T-helper 22 cell (primary cell): ENCODE measurements around the gene PYROXD2.

Experiments
- DNase-seq: peaks from one replicate; pipeline ENCODE4 v3.0.0-alpha.2; 2020; ENCODE audit warnings: low read depth

The PYROXD2 gene

DNA sequence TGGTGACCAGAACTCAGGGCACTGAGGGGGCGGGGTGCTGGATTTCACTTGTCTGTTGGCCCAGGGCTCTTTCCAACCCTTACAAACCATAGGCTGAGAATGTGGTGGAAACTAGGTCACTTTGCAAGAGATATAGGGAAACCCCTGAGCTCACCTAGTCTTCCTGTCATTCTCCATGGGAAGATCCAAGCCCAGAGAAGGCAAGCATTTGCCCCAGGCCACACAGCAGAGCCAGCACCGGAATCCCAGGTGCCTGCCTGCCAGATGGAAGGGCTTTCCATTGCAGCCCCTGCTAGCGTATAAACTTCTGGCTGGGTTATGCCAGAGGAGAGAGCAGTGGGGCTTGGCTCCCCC, 427 bp downstream of the PYROXD2 start:
- DNase-seq = no peak

DNA sequence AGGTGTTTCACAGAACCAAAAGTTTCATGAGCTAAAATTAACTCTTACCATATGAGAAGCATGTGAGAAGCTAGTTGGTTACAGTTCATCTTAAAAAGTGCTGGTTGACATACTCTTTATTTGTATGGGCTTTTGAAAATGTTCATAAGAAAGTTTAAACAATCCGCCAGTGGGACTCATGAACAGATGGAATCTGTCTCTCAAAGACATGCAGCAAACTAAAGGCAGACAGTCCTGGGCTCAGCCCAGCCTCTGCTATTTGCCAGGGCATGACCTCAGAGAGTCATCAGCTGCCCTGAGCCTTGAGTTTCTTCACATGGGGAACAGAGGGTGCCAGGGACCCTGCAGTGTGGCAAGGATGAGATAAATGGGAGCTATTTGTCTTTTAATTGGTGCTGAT, 3.2 kb downstream of the PYROXD2 start:
- DNase-seq = no peak

DNA sequence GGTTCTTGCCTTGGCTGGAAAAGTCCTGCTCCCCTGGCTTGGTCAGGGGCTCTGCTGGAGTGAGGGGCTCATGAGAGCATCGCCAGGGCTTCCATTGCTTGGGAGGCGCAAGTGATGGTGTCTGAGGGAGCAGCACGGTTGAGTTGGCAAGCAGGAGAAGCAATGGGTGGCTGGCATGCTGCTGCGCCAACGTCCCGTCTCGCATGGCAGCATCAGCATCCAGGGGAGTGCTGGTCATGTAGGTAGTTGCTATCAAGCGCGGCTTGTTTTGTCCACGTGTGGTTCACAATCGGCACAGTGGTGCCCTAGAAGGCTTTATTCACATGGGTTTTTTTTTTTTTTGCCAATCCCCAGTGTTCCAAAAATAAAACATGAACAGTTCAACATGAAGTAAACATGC, 3.8 kb downstream of the PYROXD2 start:
- DNase-seq = no peak

DNA sequence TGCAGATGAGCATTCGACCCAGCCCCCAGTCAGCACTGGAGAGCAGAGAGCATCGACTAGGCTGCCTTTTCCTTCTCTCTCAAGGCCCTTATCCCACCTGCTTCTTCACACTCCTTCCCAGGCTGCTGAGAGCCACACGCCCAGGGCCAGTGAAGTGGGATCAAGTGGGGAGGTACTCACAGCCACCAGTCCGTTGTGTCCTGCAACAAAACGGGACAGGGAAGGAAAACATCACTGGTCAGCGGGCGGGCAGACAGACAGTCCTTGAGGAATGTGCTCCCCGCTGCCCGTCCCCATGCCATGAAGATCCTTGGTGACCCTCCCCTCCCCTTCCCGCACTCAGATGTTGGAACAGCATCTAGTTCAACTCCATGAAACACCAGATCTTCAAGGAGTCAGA, 4.2 kb downstream of the PYROXD2 start:
- DNase-seq = no peak

DNA sequence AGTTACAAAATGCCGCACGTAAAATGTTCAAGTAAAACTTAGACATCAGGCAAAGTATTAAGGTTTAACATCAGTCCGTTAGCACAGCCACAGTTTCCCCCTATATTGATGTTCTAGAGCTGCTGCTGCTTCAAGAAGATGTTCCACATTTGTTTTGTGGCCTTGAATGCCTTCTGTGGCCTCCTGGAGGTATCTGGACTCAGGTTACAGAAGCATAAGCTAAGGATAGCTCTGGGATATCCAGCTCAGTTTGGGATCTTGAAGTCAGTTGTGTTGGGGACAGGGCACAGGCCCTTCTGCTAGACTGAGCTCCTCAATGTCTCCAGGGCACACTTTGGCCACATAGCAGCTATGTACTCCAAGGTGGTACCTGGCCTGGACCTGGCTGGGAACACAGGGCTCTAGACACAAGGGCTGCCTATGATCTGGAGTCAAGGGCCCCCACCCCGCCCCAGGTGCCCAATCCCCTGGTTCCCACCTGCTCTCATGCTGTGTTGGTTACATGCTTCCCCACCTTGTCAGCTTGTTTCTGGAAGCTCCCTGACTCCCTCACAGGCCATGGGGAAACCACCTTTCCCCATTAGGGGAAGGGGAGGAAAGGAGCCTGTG, 4.7 kb downstream of the PYROXD2 start:
- no peak for DNase-seq

DNA sequence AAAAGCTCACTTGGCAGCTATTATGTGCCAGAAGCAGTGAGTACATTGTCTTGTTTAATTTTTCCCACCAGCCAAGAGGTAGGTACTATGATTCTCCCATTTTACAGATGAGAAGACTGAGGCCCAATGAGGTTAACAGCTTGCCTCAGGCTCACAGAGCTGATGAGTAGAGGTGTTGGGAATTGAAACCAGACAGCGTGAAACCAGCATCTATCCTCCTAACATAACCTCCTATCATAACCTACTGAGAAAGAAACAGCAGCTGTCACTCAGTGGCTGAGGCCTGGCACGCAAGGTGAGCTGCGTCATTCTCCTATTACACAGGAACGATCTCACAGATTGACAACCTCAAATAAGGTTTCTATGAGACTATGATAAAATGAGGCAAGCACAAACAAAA, 6.2 kb downstream of the PYROXD2 start:
- no peak for DNase-seq

DNA sequence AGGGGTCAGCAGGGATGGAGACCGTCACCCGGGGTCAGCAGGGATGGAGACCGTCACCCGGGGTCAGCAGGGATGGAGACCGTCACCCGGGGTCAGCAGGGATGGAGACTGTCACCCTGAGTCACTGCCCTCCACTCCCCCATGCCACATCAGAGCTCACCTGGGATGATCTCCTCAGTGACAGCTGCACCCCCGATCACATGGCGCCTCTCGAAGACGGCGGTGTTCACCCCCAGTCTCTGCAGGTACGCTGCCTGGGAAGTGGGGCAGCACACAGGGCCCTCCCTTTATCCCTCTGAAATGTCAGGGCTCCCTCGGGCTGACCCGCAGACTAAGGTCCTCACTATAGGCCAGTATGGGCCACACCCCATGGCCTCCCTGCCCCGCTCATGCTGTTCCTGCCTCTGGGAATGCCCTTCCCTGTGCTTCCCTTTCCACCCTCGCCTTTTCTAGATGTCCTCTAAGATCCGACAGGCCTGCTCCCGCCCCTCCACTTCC, 7.2 kb downstream of the PYROXD2 start:
- DNase-seq = no peak

DNA sequence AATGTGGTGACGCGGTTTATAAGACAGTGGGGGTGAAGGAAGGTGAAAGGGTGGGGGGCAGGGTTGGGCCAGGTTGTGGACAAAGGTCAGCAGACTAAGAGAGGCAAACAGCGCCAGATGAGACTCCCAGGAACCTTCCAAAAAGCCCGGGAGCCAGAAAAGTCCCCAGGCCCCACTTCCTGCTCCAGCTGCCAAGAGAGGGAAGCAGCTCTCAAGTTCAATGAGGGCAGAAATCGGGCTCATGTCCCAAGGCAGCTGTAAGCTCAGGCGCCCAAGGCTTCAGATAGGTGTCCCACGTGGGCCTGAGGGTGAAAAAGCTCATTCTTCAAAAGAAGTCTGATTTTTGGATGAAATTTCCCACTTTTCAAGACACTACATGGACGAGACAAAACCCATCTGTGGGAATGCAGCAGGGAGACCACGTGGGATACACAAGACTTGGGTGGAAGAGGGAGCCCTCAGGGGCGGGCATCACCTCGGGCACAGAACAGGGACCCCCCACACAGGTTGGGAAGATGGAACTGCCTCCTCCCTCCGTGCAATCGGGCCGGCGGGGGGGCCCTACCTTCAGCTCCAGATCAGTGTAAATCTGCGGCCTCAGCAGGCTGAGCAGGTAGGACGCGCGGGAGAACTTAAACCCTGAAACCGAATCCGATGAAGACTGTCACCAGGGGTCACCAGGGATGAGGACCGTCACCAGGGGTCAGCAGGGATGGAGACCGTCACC, 7.8 kb downstream of the PYROXD2 start:
- no peak for DNase-seq

DNA sequence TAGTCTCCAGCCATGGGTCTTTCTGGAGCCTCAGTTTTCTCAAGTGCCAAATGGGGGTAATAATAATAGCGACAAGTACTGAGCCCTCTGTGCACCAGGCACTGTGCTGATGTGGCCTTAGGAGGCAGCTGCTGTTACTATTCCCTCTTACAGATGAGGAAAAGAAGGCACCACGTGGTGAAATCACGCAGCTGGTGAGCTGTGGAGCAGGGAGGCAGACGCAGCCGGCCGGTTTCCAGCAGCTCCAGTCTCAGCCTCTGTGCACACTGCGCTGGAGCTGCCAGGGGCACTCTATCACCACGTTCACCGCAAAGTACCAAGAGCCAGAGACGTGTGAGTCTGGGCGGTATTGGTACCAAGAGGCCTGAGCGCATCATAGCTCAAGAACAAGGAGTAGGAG, 9.6 kb downstream of the PYROXD2 start:
- no peak for DNase-seq

DNA sequence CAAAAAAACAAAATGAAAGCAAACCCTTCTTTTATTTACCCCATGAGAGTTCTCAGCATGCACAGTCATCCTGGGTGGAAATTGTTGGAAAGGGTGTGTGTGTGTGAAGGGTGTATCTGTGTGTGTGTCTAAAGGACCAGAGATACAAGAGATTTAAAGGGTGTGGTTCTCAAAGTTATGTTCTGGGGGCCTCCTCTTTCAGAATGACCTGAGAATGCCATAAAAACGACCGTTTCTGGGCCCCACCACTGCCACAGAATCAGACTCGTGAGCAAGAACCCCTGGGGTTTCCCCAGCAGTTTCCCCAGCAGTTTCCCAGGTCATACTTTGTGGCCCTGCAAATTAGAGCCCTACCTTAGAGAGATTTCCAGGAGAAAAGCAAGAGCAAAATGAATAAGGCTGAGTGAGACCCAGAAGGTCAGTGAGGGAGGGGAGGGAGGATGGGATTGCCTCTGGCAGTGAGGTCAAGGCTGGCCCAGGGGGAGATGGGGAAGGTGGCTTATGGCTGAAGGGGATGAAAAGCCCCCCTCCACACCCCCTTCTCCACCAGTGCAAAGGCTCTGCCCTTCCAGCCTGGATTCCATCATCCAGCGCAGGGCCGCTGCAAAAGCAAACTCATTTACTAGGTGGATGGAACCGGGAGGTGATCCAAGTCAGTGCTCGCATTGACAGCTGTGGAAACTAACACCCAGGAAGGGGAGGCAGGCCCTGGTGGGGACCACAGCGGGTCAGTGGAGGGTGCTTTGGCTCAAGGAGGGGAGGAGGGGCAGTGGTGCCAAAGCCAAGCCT, 10.2 kb downstream of the PYROXD2 start:
- no peak for DNase-seq

DNA sequence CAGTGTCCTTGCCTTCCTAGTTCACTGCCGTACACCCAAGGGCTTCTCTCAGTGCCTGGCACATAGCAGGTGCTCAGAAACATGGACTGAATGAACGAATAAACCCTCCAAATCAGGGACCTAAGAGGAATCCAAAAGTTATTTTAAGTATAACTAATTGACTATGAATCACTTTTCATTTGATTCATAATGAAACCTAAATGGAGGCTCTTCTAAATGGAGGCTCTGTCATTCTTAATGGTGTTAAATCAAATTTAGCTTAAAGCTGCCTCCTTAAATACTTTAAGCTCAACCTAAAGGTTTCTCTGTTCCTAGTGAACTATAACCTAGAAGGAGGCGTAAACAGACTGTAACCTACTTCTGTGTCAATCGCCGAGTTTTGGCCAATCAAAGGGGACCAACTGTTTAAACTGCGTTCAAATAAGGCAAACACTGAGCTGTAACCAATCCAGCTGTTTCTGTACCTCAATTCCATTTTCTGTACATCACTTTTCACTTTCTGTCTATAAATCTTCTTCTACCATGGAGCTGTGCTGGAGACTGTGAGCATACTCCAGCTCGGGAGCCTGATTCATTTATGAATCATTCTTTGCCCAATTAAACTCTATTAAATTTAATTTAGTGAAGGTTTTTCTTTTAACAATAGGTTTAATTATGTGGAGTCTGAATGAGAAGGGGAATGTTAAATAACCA, 11.0 kb downstream of the PYROXD2 start:
- no peak for DNase-seq

DNA sequence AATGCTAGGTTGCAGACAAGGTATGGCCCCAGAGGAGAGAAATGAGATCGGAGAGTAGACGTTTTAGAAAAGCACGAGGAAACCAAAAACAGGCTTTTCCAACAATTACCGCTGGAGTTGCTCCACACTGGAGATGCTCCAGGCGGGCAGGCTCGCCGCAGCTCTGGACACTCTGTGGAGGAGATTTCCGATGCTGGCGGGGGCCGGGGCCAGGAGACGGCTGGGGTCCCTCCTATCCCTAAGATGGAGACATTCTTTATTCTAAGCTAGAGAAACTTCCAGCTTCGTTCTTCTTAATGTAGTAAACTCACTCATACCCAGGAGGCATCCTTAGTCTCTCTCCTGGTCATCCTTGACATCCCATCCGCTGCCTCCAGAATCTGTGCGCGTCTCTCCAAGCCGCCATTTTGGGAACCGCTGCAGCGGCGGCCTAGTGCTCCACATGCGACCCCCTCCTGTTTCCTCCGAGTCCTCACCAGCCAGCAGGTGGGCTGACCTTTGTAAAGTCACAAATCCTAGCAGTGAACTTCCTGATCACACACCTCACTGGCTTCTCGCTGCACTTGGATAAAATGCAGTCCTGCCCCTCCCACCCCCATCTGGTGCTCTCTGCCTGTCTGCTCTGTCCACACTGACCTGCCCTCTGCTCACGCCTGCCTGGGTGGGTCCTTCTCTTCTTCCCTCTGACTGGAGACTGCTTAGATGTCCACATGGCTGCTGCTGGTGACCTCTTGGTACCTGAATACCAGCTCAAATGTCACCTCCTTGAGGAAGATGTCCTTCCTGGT, 11.9 kb downstream of the PYROXD2 start:
- DNase-seq = no peak

DNA sequence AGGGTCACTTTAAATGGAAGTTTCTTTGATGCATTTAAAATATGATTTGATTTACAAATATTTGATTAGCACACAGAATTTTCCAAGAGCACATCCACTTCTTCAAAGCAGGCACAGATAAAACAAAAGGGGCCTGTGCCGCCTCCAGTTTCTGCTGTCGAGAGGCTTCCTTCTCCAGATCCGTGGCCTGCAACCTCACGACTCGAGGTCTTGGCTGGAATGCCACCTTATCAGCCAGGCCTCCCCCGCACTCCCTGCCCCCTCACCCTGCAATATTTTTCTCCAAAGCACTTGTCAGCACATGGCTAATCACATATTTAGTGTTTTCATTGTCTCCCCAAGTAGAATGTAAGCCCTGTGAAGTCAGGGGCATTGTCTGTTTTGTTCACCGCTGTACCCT, 12.5 kb downstream of the PYROXD2 start:
- no peak for DNase-seq

DNA sequence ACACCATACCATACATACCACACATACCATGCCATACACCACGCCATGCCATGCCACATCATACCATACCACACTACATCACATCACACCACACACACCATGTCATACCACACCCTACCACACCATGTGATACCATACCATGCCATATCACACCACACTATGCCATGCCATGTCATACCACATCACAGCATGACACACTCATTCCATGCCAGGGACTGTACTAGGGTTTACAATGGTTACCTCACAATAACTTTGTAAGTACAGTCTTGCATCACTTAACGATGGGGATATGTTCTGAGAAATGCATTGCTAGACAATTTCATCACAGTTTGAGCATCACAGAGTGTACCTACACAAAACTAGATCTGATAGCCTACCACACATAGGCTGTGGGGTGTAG, 14.5 kb downstream of the PYROXD2 start:
- DNase-seq = no peak

DNA sequence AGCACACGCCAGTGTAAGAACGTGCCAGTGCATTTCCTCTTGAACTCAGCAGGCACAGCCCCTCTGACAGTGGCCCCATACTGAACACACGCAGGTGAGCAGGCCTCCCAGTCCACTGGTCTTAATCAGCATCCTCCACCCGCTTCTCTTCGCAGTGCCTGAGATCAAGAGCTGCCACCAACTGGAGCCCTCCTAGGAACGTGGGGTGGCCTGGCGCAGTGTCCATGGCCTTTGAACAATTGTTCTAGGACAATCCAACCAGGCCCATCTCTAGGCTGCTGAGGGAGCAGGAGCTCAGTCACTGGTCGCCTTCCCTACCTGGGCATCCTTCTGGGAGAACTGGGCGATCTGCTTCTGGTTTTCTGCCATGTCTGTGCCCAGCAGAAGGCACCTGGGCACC, 15.2 kb downstream of the PYROXD2 start:
- DNase-seq = no peak

DNA sequence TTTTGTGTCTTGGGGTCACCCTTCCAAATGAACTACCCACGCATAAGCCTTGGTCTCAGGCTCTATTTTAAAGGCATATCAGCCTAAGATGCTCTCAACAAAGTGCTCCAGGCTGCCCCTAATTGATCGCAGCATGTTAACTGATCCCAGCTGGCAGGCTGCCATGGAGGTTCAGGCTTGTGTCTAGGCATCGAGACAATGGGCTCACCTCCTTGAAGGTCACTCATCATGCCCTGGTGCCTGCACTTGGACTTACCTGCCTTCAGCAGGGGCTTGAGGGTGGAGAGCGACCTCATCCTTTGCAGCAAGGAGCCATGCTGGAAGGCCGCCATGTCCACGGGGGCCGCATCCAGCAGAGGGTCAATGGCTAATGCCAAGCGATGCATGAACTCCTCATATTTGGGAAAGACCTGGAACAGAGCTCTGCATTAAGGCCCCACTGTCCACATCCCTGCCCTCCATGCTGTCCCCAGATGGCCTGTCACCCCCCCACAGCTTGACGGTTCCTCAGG, 17.8 kb downstream of the PYROXD2 start:
- no peak for DNase-seq

DNA sequence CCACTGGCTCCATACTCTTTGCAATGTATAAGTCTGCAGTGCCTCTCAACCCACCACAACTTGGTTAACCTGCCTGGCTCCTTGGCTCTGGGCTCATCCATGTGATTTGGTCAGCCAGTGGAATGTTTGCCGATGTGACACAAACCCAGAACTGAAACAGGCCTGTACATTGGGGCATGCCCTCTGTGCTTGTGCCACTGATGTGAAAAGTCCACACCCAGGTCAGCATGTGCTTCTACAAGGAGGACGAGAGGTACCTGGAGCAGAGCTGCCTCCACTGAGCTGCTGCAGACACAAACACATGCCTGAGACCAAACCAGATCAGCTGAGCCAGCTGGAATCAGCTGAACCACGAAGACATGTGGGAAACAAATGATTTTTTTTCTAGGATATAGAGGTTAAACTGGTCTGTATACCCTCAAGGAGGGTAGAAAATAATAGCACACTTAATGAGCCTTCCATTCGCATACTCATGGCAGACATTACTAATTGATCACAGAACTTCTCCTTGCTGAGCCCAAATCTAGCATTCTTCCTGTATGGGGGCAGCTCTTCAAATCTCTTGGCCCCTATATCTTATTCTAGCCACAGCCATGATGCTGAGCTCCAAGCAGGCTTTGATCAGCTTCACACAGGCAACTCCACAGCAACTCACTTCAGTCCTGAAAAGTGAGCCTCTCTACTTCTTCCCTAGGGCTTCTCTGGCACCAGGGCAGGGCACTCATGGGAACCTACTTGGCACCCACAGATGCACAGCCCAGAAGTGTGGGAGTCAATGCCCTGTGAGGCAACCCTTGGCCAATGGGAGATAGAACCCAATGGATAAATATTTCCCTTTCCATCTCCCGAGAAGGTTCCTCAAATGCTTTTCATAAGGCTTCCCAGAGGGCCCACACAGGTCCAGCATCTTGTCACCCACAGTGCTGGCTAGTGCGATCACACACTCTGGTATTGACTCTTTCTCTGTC, 18.6 kb downstream of the PYROXD2 start:
- no peak for DNase-seq

DNA sequence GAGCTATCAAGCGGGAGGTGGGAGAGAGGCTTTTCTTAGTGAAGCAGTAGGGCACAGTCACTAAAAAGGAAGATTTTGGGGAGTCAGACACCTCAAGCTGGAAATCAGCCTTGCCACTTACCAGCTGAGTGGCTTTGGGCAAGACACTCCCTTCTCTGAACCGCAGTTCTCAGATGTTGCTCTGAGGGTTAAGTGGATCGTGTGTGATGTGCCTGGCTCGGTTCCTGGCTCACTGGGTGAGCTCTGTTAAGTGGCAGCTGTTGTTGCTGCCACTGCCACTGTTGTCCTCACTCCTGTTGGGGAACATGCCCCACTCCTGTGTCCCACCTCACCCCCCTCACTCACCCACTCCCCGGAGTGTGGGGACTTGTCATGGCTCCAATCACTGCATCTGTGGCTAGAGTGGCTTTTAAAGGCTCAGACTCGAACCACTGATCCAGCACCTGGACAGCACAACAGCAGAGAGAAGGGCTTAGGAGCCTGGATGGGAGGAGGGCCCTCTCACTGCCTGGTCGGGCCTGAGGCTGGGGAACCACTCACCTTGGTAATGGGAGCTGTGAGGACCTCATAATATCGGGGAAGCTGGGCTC, 20.0 kb downstream of the PYROXD2 start:
- DNase-seq = no peak

DNA sequence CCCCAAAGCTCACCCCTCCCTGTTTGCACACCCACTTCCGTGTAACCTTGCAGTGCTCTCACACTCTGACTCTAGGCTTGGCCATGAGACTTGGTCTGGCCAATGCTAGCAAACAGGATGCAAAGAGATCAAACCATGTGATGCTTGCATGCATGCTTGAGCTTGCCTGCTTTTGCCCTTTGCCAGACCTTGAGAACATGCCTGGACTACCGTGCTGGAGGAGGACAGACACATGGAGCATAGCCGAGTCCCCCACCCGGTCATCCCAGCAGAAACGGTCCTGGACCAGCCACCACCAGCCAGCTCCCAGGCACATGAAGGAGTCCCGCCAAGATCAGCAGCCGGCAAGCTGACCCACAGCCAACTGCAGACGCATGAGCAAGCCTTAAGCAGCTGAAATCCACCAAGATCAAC, 23.4 kb downstream of the PYROXD2 start:
- DNase-seq = no peak

DNA sequence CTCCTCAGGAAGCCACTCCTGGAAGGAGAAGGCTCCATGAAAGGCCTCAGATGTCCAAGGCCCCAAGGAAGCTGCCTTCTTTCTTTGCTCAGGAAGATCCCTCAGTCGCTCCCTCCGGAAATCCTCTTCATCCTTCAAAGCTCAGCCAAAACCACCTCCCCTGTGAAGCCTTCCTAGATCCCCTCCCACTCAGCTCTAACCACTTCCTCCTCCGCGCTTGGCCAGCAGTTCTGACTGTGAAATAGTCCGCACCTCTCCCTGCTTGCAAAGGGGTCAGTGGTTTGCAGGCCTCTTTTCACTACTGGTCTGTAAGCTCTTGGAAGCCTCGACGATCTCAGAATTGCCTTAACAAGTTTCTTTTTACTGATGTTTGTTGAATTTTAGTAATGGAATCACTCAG, 23.9 kb downstream of the PYROXD2 start:
- DNase-seq = no peak
